Astrocyte (in vitro differentiated cells and primary cell): ENCODE data around the gene SDHAF4. TPM values are rescaled to one million over a fixed set of nuclear protein-coding genes. Genes with fewer than 3 reads are reported as not detected.

Experiments
- DNase-seq: peaks from one replicate; pipeline ENCODE4 v3.0.0-alpha.2; 2010; ENCODE audit warnings: low read depth
- FAIRE-seq: peaks from 2 replicates; lab custom pipeline; 2011; peaks lifted over from hg19 to GRCh38; lab: Jason Lieb, UNC
- H2AFZ ChIP-seq: 2 replicates; pipeline ENCODE4 v1.6.0; 2012; ENCODE audit warnings: low read depth, low read length, inconsistent platforms
- H3K27ac ChIP-seq: 2 replicates; pipeline ENCODE4 v1.5.1; 2011; ENCODE audit warnings: low read depth, low read length, inconsistent platforms
- H3K27me3 ChIP-seq: 2 replicates; pipeline ENCODE4 v1.6.0; 2011; ENCODE audit warnings: low read length, inconsistent platforms; ENCODE audit not compliant: insufficient read depth
- H3K36me3 ChIP-seq: 2 replicates; pipeline ENCODE4 v1.5.1; 2011; ENCODE audit warnings: low read length, inconsistent platforms; ENCODE audit not compliant: insufficient read depth
- H3K4me1 ChIP-seq: 2 replicates; pipeline ENCODE4 v1.5.1; 2011; ENCODE audit warnings: low read length, inconsistent platforms; ENCODE audit not compliant: insufficient read depth
- H3K4me2 ChIP-seq: 2 replicates; pipeline ENCODE4 v1.6.0; 2012; ENCODE audit warnings: low read length, inconsistent platforms
- H3K4me3 ChIP-seq: 2 replicates; pipeline ENCODE4 v1.5.1; 2011; ENCODE audit warnings: low read depth, mild to moderate bottlenecking, low read length, inconsistent platforms; ENCODE audit not compliant: insufficient read depth
- H3K79me2 ChIP-seq: 2 replicates; pipeline ENCODE4 v1.6.0; 2012; ENCODE audit warnings: mild to moderate bottlenecking, low read length, inconsistent platforms; ENCODE audit not compliant: insufficient read depth
- H3K9ac ChIP-seq: 2 replicates; pipeline ENCODE4 v1.6.0; 2012; ENCODE audit warnings: mild to moderate bottlenecking, low read length, inconsistent platforms
- H3K9me3 ChIP-seq: 2 replicates; pipeline ENCODE4 v1.5.1; 2012; ENCODE audit warnings: low read depth, mild to moderate bottlenecking, low read length, inconsistent platforms; ENCODE audit not compliant: insufficient read depth
- H4K20me1 ChIP-seq: 2 replicates; pipeline ENCODE4 v1.6.0; 2012; ENCODE audit warnings: low read length, inconsistent platforms; ENCODE audit not compliant: insufficient read depth
- H3K27ac Mint-ChIP-seq: one replicate; pipeline ENCODE4 v1.8.0; 2021; ENCODE audit warnings: mild to moderate bottlenecking, mixed read lengths; ENCODE audit not compliant: unreplicated experiment
- H3K27me3 Mint-ChIP-seq: one replicate; pipeline ENCODE4 v1.8.0; 2021; ENCODE audit warnings: low read depth, mixed read lengths; ENCODE audit not compliant: unreplicated experiment
- H3K36me3 Mint-ChIP-seq: one replicate; pipeline ENCODE4 v1.8.0; 2021; ENCODE audit warnings: low read depth, mixed read lengths; ENCODE audit not compliant: unreplicated experiment
- H3K4me1 Mint-ChIP-seq: one replicate; pipeline ENCODE4 v1.8.0; 2021; ENCODE audit warnings: low read depth, mixed read lengths; ENCODE audit not compliant: unreplicated experiment
- H3K4me3 Mint-ChIP-seq: one replicate; pipeline ENCODE4 v1.8.0; 2021; ENCODE audit warnings: mild to moderate bottlenecking, moderate library complexity, mixed read lengths; ENCODE audit not compliant: unreplicated experiment
- H3K9me3 Mint-ChIP-seq: one replicate; pipeline ENCODE4 v1.8.0; 2021; ENCODE audit warnings: mild to moderate bottlenecking, mixed read lengths; ENCODE audit not compliant: unreplicated experiment
- CTCF ChIP-seq: IDR thresholded peaks from 2 replicates; pipeline ENCODE4 v1.5.1; 2011; ENCODE audit warnings: low read depth, mild to moderate bottlenecking, inconsistent platforms, low read length, moderate library complexity; ENCODE audit not compliant: insufficient read depth
- EZH2 ChIP-seq: IDR thresholded peaks from 2 replicates; pipeline ENCODE4 v1.6.1; 2012; ENCODE audit warnings: mild to moderate bottlenecking, low read length, inconsistent platforms; ENCODE audit not compliant: insufficient read depth
- total RNA-seq: library from RNA; stranded (reverse); gene quantifications from 2 replicates; pipeline ENCODE4 v1.2.1, GENCODE V29; 2021

SDHAF4 gene
- total RNA-seq, 1 donor from 2014 or later, result 8.3 TPM

GRCh38 chr6:70531133-70531532 is 35.6 kb upstream of the SDHAF4 start:
- Mint-ChIP-seq H3K9me3 (no peaks in the 10 kb centered on the region), H3K4me1 (no peaks in the 10 kb centered on the region), H3K27ac (no peak overlapping the region), H3K4me3 (no peak overlapping the region), H3K27me3 (no peaks in the 10 kb centered on the region), H3K36me3 (no peaks in the 10 kb centered on the region)
- Histone ChIP-seq H4K20me1 (no peaks in the 10 kb centered on the region), H3K36me3 (no peaks in the 10 kb centered on the region), H3K9ac (no peak overlapping the region), H3K4me1 (no peaks in the 10 kb centered on the region), H3K4me2 (no peak overlapping the region), H3K9me3 (no peaks in the 10 kb centered on the region), H2AFZ (no peak overlapping the region), H3K79me2 (no peaks in the 10 kb centered on the region), H3K4me3 (no peak overlapping the region), H3K27me3 (no peaks in the 10 kb centered on the region), H3K27ac (no peak overlapping the region)
- DNase-seq (no peak), FAIRE-seq (no peak)
- TF ChIP-seq EZH2 (no peak), CTCF (no peak)

DNA sequence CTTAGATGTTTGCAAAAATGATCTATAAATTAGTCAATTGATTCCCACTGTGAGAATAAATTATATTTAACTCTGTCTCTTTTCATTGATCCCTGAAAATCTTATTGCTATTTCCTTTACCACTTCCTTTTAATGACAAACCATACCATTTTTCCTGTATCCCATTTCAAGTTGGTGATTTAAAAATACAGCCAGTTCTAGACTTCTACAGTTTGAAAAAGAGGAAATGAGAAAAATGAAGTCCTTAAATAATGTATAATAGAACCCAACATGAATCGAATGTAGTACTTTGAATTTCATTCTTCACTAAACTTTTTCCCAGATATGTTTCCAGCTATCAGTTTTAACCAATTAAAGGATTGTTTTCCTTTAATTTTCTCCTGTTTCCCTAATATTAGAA is 29.5 kb upstream of the SDHAF4 start:
- Histone ChIP-seq H3K9me3 (no peaks in the 10 kb centered on the region), H3K36me3 (no peaks in the 10 kb centered on the region), H3K9ac (no peak overlapping the region), H3K79me2 (no peaks in the 10 kb centered on the region), H3K27ac (no peak overlapping the region), H3K4me1 (no peaks in the 10 kb centered on the region), H2AFZ (no peak overlapping the region), H3K27me3 (no peaks in the 10 kb centered on the region), H3K4me3 (no peak overlapping the region), H4K20me1 (no peaks in the 10 kb centered on the region), H3K4me2 (no peak overlapping the region)
- no peaks in the 10 kb centered on the region for H3K27me3 Mint-ChIP-seq
- no peak overlapping the region for H3K27ac Mint-ChIP-seq
- H3K4me1 Mint-ChIP-seq, result no peaks in the 10 kb centered on the region
- TF ChIP-seq EZH2 (no peak), CTCF (no peak)
- DNase-seq (no peak), FAIRE-seq (no peak)
- no peaks in the 10 kb centered on the region for H3K9me3 Mint-ChIP-seq
- H3K4me3 Mint-ChIP-seq, result no peak overlapping the region
- peaks cover 2% of the 10 kb centered on the region for H3K36me3 Mint-ChIP-seq

GRCh38 chr6:70538376-70538775 is 28.4 kb upstream of the SDHAF4 start:
- FAIRE-seq (no peak), DNase-seq (no peak)
- H3K9ac ChIP-seq, result no peak overlapping the region
- H2AFZ ChIP-seq, result no peak overlapping the region
- H3K36me3 ChIP-seq, result no peaks in the 10 kb centered on the region
- H3K4me1 ChIP-seq, result no peaks in the 10 kb centered on the region
- Mint-ChIP-seq H3K27me3 (no peaks in the 10 kb centered on the region), H3K9me3 (no peaks in the 10 kb centered on the region), H3K4me3 (no peak overlapping the region), H3K27ac (no peak overlapping the region), H3K4me1 (no peaks in the 10 kb centered on the region), H3K36me3 (peaks cover 2% of the 10 kb centered on the region)
- H3K27me3 ChIP-seq, result no peaks in the 10 kb centered on the region
- H3K27ac ChIP-seq, result no peak overlapping the region
- no peak overlapping the region for H3K4me2 ChIP-seq
- H3K4me3 ChIP-seq, result no peak overlapping the region
- no peaks in the 10 kb centered on the region for H3K9me3 ChIP-seq
- no peaks in the 10 kb centered on the region for H3K79me2 ChIP-seq
- TF ChIP-seq EZH2 (no peak), CTCF (no peak)
- no peaks in the 10 kb centered on the region for H4K20me1 ChIP-seq
